Chondrocyte (in vitro differentiated cells): ENCODE measurements around the gene TLX1. TPM values are rescaled to one million over a fixed set of nuclear protein-coding genes. Genes with fewer than 3 reads are reported as not detected.
A peak's percentile ranks its signal among the peaks of the same experiment; 100 is the strongest.

Source experiments
- DNase-seq: peaks from one replicate; pipeline ENCODE4 v3.0.0; 2021; ENCODE audit warnings: mixed read lengths, low spot score
- H3K27ac Mint-ChIP-seq: one replicate; pipeline ENCODE4 v1.8.0; 2021; ENCODE audit warnings: mild to moderate bottlenecking, moderate library complexity, mixed read lengths; ENCODE audit not compliant: unreplicated experiment
- H3K27me3 Mint-ChIP-seq: 2 replicates; pipeline ENCODE4 v1.8.0; 2021; ENCODE audit warnings: low read depth, mixed read lengths
- H3K36me3 Mint-ChIP-seq: 2 replicates; pipeline ENCODE4 v1.8.0; 2021; ENCODE audit warnings: low read depth, mixed read lengths
- H3K4me1 Mint-ChIP-seq: 2 replicates; pipeline ENCODE4 v1.8.0; 2021; ENCODE audit warnings: low read depth, mild to moderate bottlenecking, mixed read lengths
- H3K4me3 Mint-ChIP-seq: one replicate; pipeline ENCODE4 v1.8.0; 2021; ENCODE audit warnings: mild to moderate bottlenecking, moderate library complexity, mixed read lengths; ENCODE audit not compliant: unreplicated experiment
- H3K9me3 Mint-ChIP-seq: 2 replicates; pipeline ENCODE4 v1.8.0; 2021; ENCODE audit warnings: low read depth, mixed read lengths
- total RNA-seq: library from RNA; stranded (reverse); gene quantifications from 3 replicates; pipeline ENCODE4 v1.2.1, GENCODE V29; 2021
- TF ChIP-seq, protein P1 (sequence below): fragments of 200-600 bp; sonication (generic); IDR thresholded peaks from 2 replicates; pipeline ENCODE4 v1.5.0; 2021; ENCODE audit warnings: antibody characterized with exemption, mild to moderate bottlenecking, moderate library complexity

Gene TLX1
- total RNA-seq, 1 donor from 2014 or later: not detected

DNA sequence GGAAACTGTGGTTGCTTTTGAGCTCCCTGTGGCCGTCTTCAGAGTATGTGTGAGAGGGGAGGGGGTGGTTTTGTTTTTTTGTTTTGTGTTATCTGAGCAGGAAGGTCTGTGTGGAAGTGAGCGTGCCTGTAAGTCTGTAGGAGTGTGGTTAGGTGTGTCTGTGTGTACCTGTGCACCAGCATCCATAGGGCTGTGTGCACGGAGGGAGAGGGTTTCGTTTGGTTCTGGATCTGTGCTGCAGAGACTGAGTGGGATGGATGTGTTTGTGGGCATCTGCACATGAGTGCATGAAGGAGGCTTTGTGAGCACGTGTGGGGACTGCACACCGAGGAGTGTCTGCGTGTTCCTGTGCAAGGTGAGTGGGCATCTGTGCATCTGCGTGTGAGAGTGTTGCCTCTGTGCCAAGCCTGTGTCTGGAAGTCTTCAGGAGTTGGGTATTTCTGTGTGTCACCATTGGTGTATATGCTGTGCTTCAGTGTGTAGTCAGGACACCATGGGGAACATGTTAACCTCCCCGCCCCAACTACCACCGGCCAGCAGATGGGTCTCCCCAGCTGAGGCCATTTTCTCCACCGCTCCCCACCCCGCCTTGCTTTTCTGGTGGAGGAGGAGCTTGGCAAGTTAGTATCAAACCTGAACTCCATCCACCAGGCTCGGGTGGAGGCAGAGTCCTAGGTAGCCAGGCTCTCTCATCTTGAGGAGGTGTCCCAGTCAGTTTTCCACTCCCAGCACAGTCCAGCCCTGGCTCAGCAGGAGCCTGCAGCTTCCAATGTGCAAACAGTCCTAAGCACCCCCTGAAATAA, 7.1 kb upstream of the TLX1 start:
- no peak for DNase-seq
- H3K36me3 Mint-ChIP-seq: peaks cover 5% of the 10 kb centered on the region
- H3K27me3 Mint-ChIP-seq: peaks cover 85% of the 10 kb centered on the region

GRCh38 chr10:101124933-101125332, 6.2 kb upstream of the TLX1 start:
- Mint-ChIP-seq H3K9me3 (no peaks in the 10 kb centered on the region), H3K27me3 (peaks cover 84% of the 10 kb centered on the region), H3K27ac (no peak overlapping the region), H3K4me1 (peaks cover 13% of the 10 kb centered on the region), H3K36me3 (peaks cover 5% of the 10 kb centered on the region), H3K4me3 (no peak overlapping the region)
- TF ChIP-seq, protein P1, sequence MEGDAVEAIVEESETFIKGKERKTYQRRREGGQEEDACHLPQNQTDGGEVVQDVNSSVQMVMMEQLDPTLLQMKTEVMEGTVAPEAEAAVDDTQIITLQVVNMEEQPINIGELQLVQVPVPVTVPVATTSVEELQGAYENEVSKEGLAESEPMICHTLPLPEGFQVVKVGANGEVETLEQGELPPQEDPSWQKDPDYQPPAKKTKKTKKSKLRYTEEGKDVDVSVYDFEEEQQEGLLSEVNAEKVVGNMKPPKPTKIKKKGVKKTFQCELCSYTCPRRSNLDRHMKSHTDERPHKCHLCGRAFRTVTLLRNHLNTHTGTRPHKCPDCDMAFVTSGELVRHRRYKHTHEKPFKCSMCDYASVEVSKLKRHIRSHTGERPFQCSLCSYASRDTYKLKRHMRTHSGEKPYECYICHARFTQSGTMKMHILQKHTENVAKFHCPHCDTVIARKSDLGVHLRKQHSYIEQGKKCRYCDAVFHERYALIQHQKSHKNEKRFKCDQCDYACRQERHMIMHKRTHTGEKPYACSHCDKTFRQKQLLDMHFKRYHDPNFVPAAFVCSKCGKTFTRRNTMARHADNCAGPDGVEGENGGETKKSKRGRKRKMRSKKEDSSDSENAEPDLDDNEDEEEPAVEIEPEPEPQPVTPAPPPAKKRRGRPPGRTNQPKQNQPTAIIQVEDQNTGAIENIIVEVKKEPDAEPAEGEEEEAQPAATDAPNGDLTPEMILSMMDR: no peak
- DNase-seq: no peak

More for the DNA sequence above, 7.1 kb upstream of the TLX1 start:
- peak overlapping the region; percentile 20 for H3K4me3 Mint-ChIP-seq
- peaks cover 13% of the 10 kb centered on the region for H3K4me1 Mint-ChIP-seq
- no peaks in the 10 kb centered on the region for H3K9me3 Mint-ChIP-seq
- H3K27ac Mint-ChIP-seq: no peak overlapping the region
- TF ChIP-seq, protein P1: no peak

DNA sequence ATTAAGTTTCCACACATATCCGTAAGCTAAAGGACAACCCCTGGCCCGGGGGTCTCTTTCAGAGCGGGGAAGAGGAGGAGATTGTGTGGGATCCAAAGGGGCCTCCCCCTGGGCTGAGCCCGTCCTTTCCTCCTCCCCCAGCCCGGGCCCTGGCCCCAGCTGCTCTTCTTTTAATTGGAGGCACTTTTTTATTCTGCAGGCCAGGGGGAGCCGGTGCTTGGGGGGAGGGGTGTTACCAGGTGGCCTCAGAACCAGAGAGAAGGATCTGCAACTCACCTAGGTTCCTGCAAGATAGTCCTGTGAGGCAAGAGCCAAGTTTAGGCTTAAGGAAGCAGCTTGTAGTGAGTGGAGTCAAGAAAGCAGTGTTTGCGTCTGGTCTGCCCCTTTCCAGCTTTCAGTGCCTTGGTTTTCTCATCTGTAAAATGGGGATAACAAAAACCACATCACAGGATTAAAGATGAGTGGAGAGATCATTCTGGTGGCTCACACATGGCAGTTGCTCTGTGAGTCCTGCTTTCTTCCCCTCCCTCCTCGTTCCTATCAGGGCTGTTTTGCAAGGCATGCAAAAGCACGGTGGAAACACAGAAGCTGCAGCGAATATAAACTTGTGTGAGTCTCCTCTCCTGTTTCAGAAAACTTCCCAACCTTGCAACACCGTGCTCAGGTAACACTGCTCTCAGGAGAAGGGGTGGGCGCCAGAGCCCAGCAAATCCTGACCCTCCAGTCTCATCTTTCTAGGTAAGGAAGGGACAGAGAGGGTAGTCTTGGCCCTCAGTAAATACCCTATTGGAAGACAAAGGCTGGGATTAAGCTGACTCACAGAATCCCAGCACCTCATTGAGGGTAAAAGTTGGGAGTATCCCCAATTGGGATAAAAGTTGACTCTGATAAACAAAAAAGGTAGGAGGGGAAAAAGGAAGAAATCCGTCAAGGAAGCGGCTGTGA, 4.1 kb upstream of the TLX1 start:
- H3K9me3 Mint-ChIP-seq: no peaks in the 10 kb centered on the region
- TF ChIP-seq, protein P1: no peak
- peaks cover 8% of the 10 kb centered on the region for H3K4me1 Mint-ChIP-seq
- peaks cover 79% of the 10 kb centered on the region for H3K27me3 Mint-ChIP-seq
- DNase-seq: no peak
- no peak overlapping the region for H3K4me3 Mint-ChIP-seq
- H3K27ac Mint-ChIP-seq: no peak overlapping the region
- peaks cover 3% of the 10 kb centered on the region for H3K36me3 Mint-ChIP-seq

DNA sequence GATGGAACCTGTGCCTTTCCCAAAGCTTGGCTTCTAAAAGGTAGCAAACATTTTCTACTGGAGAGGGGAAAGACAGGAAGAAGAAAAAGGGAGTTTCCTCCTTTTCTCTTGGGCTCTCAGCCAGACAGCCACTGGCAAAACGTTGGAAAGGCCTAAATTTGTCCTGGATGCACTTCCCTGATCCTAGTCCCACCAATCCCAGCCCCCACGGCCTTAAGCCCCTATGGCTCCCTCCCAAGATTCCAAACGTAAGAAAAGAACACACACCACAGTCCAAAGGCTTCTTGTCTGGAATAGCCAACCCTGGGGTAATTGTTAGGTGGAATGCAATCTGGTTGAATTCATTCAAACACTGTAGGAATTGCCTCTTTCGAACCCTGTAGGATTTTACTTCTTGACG, 959 bp upstream of the TLX1 start:
- Mint-ChIP-seq H3K36me3 (no peaks in the 10 kb centered on the region), H3K9me3 (no peaks in the 10 kb centered on the region), H3K27me3 (peaks cover 80% of the 10 kb centered on the region), H3K4me3 (no peak overlapping the region), H3K4me1 (peaks cover 15% of the 10 kb centered on the region), H3K27ac (no peak overlapping the region)
- TF ChIP-seq, protein P1: no peak
- DNase-seq: no peak

DNA sequence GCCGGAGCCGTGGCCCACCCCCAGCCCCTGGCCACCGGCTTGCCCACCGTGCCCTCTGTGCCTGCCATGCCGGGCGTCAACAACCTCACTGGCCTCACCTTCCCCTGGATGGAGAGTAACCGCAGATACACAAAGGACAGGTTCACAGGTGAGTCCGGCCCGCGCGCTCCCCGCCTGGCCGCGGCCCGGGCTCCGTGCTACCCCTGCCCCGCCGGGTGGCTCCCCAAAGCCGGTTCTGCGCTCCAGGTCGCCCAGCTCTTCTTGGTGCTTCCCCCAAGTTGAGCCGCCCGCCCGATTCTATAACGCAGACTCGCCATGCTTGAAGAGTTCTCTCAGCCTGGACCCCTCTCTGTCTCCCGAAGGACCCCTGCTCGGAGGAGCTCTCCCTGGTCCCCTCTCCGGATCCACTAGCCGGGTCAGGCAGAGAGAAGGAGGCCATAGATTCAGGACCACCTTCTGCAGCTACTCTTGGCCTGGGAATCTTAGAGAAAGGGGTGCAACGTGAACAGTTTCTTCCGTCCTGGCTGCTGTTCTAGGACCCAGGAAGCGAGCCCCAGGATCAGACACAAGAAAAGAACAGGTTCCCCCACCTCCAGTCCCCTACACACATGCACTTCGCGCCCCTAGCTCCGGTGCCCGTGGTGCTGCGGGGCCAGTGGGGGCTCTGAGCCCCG, 999 bp downstream of the TLX1 start:
- no peak overlapping the region for H3K27ac Mint-ChIP-seq
- H3K4me3 Mint-ChIP-seq: no peak overlapping the region
- TF ChIP-seq, protein P1: no peak
- H3K36me3 Mint-ChIP-seq: peaks cover 2% of the 10 kb centered on the region
- H3K9me3 Mint-ChIP-seq: no peaks in the 10 kb centered on the region
- H3K27me3 Mint-ChIP-seq: peaks cover 75% of the 10 kb centered on the region
- H3K4me1 Mint-ChIP-seq: peaks cover 23% of the 10 kb centered on the region
- DNase-seq: no peak
